ENCODE data around the gene ARHGEF35.

Gene ARHGEF35

GRCh38 chr7:144137501-144137900 is 58.1 kb downstream of the ARHGEF35 start:
- Histone ChIP-seq H3K27ac (ENCODE audit: low read depth in 2 of 2, low read length in 2 of 2) (no peak overlapping the region), H3K4me3 (ENCODE audit: low read length in 2 of 2) (no peak overlapping the region), H3K9me3 (ENCODE audit: control insufficient read depth in 2 of 2, low read length in 2 of 2) (no peaks in the 10 kb centered on the region), H3K36me3 (ENCODE audit: control insufficient read depth in 2 of 2, insufficient read depth in 2 of 2, low read length in 2 of 2) (no peaks in the 10 kb centered on the region), H3K9ac (ENCODE audit: low read depth in 1 of 2, low read length in 2 of 2) (no peak overlapping the region), H3K27me3 (ENCODE audit: control insufficient read depth in 2 of 2, insufficient read depth in 2 of 2, low read length in 2 of 2) (no peaks in the 10 kb centered on the region), H3K4me1 (ENCODE audit: control insufficient read depth in 2 of 2, insufficient read depth in 2 of 2, low read length in 2 of 2) (no peaks in the 10 kb centered on the region)

All from mucosa of rectum (tissue), 2 donors.